GM19351 (cell line): ENCODE data around the gene SLC8A1.
A peak's percentile ranks its signal among the peaks of the same experiment; 100 is the strongest.

Experiments used
- ATAC-seq: cut with Tn5 transposase; IDR thresholded peaks from one replicate; pipeline ENCODE4 v1.9.1; 2021; ENCODE audit warnings: mild to moderate bottlenecking, moderate library complexity; ENCODE audit not compliant: unreplicated experiment

The SLC8A1 gene

DNA sequence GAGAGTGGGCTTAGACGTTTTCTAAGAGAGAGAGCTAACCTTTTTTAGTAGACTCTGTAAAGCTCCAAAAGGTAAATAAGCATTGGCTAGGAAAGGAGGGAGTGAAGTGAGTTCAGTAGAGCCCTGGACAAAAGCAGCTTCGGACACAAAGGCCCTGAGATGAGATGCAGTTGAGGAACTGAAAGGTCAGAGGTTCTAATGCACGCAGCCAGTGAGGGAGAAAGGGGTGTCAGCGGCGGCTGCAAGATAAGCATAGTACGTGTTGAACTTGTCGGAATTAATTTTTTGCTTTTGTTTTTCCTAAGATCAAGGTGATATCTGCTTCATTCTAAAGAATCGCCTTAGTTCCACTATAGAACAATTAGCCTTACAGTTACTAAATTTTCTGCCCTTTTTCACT is 11.2 kb upstream of the SLC8A1 start:
- no peak for ATAC-seq

DNA sequence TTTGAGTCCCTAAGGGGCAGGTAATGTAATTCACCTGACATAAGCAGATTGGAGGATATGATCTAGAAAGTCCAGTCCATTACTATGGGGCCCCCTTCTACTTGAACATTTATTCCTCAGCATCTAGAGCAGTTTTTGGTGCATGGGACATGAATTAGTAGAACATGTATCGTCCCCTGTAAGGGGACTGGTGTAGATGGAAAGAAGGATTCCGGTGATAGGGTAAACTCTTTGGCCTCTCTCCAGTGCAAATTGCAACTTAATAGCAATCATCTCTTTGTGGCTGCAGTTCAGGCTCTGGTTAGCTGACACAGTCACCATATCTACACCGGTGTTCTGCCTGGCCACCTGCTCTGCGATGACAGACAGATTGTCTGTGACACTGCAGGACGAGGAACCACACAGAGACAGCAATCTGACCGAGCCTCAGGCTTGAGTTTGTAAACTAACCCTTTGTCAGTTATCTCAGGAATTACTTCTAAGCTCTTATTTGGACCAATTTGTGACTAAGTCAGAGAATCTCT is 6.4 kb upstream of the SLC8A1 start:
- ATAC-seq: no peak

DNA sequence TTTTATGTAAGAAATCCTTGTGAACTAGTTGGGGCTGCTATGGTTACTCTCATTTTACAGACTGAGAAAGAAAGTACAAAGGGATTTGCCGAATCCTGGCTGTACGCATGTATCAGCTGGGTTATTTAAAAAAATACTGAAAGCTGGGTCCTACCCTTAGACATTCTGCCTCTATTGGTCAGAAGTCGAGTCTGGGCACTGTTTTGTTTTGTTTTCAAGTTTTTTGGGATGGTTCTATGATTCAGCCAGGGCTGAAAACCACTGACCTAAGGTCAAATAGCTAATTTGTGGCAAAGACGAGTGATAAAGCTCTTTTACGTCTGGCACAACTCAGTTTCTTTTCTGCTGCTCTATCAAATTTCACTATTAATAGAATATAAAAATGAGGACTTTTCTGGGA is 5.9 kb upstream of the SLC8A1 start:
- ATAC-seq: no peak

DNA sequence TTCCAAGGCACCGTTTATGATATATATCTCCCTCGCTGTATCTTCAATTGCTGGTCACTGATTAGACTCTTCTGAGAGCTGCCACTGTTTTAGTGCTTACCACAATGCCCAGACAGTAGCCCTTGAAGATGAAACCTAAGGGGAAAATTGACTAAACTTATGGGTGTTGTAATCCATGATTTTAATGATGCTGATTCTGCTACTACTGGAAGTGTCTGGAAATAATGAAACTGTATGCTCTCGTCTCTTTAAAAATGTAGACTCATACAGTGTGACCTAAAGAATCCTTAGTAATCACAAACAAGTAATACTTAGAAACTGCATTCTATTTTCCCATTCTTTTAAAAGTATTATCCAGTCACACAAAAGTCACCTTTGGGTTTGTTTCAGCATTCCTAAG is 5.5 kb upstream of the SLC8A1 start:
- ATAC-seq: no peak

DNA sequence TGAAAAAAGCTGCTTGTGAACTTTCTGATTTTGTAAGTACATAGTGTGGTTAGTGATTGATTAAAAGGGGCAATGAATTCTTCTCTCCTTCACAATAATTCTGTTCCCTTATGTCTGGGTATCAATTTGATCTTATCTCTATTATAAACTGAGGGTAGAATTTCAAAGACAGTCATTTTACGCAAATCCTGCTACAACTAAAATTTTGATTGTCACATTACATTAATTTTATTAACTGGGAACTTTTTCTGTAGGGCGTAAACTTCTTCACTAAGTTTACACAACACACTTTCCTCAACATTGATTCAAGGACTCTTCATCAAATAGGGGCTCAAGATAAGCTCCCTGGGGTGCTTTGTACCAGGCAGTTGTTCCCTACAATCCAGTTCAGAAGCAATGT is 5.0 kb upstream of the SLC8A1 start:
- no peak for ATAC-seq

DNA sequence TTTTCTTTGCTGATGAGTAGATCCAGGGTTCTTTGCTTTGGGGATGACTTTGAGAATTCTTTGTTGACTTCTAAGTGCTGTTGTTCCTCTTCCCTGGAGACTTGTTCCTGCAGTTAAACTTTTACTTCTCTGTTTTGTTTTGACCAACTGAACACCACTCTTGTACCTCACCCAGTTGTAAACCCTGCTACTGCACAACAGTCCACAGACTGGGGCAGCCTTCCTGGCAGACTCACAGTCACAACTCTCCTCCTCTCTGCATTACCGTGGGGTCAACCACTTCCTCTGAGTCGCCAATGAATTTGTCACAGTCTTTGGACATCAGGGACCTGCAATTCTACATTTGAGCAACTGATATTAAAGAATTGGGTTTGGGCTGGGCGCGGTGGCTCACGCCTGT is 3.8 kb upstream of the SLC8A1 start:
- no peak for ATAC-seq

DNA sequence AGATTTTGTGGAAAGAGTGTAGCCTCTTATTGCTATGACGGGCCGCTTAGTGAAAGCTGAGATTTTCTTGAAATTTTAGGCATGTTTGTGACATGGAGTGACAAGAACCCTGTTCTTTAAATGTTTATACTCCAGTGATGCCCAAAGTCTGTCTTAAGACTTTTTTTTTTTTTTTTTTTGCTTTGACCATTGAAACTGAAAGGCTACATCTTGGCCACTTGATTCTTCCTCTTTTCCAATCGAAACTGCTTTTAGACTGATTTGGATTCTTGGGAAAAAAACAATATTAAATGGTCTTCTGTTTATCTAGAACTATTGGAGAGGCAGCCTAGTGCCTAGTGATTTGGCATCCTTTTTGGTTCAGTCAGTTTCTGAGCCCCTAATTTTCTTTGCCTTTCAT is 2.4 kb upstream of the SLC8A1 start:
- ATAC-seq: no peak

DNA sequence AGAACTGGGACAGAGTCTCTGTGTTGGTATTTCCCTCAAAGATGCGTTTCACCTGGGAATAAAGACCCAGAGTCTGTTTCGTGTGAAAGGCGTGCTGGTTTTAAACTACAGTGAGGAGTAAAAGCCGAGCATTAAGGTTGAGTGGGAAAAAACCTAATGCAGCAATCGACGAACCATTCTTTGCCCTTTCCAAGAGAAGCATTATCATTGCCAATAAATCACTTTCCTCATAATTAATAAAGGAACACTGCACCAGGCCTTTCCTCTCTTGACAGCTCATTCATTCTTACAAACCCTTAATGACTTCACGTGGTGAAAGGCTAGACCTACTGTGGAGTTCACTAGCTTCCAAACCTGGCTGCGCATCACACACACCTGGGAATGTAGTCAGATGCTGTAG is 896 bp upstream of the SLC8A1 start:
- ATAC-seq: no peak

DNA sequence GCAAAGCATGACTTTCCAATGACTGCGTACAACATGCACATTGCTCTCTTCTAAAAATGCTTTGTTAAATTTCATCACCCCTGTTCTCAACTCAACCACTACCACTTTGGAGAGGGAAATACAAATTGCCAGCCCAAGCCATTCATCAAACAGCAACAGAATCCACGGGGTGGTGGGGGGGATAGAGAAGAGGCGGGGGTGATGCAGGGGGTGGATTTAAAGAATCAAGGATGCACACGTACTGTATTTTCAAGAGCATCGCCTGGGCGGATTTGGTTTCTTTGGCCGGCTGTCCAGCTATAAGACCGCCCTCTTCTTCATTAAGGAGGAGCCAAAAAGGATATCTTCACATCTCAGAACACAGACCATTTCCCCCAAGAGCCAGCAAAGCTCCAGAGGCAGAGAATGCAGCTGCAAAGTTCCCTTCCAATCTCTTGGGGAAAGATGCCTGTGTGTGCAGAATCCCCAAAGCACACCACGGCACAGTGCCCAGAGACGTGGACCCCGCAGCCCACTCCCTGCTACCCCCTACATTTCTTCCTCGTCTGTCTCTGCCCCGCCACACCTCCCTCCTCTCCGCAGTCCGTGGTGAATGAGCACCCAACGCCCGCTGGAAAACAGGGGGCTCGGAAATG is 977 bp downstream of the SLC8A1 start:
- ATAC-seq: peak; percentile 32

DNA sequence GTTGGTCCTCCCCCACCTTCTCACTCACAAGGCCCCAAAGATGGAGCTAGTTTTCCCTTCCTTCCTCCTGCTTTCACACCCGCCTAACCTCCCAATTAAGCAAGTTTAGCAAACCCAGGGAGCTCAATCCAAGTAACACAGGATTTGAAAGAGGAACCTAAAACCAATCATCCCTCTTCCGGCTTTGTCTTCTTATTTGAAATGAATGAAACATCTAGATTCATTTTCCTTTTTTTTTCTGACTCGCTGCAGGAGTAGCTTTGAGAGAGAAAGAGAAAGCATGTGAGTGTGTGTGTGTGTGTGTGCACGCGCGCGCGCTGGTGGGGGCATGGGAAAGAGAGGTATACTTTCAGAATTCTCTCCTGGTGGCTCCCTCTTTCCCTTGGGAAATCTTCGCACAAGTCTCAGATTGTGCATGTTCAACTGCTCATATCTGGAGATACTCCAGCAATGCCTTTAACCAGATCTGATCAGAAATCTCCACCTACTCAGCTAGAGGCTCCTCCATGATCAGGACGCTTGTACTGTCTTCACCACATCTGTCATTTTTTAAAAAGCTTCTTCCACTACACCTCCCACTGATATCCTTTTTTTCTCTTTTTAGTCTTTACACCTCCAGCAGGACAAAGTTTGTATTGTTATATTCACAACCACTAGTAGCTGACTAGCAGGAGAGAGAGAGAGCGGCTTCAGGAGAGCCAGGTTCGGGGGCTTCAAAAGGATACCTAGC is 1.7 kb downstream of the SLC8A1 start:
- ATAC-seq: no peak

DNA sequence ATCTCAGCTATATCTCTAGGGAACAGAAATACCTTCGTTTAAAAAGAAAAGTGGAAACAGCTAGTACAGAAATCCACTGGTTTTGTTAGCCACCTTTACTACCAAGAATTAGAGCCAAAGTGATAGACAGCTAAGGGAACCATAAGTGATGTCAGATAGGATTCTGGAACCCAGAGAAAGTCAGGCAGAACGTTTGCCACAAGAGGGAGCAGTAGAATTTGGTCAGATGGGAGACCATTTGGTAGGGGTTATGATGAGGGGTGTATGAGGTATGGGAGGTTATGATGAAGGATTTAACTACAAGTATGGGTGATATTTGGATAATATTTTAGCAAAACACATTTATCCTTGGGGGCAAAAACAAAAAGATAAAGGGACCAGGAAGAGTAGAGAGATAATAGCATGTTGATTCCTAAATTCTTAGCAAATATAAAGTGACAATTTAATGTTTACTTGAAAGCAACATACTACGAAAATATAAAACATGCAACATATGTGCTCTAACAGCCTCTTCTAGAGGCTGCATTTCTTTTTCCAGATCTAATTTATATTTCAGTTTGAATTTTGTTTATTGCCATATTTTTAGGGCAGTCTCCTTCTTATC is 3.3 kb downstream of the SLC8A1 start:
- no peak for ATAC-seq

DNA sequence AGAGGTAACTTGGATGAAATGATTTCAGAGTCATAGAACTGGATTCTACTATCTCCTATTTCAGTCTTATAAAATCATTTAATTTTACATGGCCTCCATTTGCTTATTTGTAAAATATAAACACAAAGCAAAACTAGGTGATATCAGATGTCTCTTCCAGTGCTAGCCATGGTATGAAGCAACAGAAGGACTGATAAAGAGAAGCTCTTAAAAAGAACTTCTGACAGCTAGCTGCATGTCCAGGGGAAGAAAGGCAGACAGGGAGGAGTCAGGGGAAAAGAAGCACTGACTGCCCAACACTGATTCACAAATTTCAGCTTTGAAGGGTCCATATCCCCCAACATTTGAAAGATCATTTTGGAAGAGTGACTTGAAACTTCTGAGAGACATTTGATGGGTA is 6.4 kb downstream of the SLC8A1 start:
- no peak for ATAC-seq

DNA sequence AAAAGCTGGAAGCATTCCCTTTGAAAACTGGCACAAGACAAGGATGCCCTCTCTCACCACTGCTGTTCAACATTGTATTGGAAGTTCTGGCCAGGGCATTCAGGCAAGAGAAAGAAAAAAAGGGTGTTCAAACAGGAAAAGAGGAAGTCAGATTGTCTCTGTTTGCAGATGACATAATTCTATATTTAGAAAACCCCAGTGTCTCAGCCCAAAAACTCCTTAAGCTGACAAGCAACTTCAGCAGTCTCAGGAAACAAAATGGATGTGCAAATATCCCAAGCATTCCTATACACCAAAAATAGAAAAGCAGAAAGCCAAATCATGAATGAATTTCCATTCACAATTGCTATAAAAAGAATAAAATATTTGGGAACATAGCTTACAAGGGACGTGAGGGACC is 11.1 kb downstream of the SLC8A1 start:
- no peak for ATAC-seq

DNA sequence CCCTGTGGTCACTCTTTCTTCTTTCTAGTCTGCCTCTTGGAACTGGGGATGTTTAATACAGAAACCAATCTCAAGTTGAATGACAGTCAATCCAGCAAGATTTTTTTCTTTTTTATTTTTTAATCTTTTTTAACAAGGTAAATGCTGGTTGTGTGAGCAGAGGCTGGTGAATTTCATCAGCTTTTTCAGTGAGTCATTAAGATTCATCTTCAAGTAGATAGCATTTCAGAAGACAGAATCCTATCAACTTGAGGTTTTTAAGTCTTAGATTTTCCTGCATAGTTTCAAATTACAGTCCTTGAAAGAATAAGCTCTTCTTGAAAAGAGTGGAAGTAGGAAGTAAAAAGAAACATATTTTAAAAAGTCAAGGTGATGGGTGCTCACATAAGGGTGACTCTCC is 12.4 kb downstream of the SLC8A1 start:
- no peak for ATAC-seq

DNA sequence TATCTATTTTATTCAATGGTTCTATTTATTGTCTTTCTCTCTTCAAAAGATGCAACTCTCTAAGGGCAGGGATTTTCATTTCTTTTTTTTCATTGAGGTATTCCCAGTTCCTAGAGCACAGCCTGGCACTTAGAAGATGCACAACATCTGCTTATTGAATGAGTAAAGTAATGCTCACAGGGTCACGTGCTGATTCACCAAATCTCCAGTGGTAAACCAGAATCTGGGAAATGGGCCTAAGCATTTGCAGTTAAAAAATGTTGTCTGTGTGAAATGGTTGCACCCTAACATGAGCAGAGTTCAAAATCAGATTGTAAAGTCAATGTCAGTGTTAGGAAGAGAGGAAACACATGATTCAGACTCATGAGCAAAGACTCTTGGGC is 15.8 kb downstream of the SLC8A1 start:
- no peak for ATAC-seq

DNA sequence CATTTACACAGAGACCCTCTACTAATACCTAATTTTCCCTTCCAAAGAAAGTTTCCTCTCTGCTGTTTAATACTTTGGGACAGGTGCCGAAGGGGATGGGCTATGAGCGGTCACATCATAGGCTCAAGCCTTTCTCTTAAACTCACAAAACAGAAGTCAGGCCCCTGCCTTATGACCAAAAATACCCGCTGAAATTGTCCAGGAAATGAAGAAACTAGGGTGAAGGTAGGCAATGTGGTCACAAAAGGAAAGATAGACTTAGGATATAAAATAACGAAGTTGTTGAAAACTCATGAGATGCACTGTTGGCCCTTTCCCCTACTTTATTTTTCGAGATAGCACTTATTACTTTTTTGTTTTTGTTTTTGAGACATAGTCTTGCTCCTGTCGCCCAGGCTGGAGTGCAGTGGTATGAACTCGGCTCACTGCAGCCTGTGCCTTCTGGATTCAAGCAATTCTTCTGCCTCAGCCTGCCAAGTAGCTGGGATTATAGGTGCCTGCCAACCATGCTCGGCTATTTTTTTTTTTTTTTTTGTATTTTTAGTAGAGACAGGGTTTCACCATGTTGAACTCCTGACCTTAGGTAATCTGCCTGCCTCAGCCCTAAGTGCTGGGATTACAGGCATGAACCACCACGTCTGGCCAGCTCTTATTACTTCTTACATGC is 16.3 kb downstream of the SLC8A1 start:
- ATAC-seq: no peak

DNA sequence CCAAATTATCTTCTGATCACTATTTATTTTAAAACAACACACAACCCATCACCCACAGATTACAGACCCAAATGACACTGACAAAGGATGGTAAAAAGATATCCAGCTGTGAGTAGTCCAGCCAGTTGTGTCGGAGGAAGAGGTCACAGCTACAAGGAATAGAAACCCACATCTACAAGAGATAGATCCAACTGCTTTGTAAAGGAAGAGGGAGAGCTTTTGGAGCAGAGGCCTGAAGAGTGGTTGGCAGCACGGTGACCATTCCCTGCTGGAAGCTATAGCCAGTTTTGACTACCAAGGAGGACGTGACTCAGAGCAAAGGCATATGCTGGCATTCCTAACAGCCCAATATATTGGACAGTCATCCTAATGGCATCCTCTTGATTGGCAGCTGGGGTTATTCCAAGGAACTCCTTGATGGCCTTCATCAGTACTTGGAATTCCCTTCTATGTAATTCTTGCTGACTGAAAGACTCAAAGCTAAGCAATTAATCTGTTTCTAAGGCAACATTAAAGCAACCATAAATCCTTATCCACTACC is 17.1 kb downstream of the SLC8A1 start:
- ATAC-seq: no peak

DNA sequence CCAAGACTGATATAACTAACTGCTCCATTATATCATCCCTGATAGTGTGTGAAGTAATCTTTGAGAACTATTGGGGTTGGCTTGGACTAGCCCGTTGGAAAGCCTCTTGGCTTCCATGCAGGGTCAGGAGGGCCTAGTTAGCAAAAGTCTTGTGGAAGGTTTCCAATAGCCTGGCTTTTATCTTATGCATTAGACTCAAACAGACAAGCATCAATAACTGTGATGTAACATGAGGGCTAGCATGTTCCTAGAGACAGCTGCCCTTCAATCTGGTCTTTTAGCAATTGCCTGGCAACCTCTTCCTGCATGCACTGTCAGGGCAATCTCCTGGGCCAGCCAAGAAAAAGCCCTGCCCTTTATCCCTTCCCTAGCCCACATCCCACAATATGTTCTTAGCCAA is 18.2 kb downstream of the SLC8A1 start:
- no peak for ATAC-seq

DNA sequence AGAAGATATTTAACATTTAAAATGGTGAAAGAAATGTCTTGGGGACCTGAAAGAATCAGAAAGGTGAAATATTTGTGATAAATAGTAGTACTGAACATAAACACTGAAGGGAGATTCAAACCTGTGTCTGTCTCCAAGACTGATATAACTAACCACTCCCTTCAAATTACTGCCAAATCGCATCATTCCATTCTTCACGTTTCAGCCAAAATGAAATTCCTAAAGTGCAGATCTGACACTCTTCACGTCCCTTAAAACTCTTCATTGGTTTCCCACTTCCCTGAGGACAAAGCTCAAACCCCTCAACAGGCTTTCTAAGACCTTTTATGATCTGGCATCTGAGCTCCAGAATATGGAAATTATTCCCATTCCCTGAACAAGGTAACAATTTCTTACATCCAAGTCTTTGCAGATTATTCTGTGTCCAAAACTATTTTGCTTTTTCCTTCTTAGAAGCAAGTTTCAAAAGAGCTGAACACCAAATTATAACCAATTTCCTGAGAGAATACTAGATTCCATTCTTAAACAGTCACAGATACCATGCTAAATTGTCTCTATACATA is 18.9 kb downstream of the SLC8A1 start:
- ATAC-seq: no peak

DNA sequence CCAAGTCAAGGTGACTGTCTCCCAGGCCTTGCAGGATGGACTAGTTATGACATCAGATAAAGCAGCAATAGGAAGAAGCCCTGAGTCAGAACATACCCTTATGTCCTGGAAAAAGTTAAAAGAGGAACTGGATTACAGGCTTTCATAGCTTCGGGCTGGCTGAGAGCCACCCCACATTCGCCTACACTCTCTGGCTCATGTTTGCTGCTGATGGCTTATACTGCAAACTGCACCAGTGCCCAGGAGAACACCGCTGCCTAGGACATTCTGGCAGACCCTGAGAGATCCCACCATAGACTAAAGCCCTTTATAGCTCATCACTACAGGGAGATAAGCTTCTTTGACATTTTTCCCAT is 20.3 kb downstream of the SLC8A1 start:
- ATAC-seq: no peak
